Right lobe of liver (tissue), 6 donors: ENCODE data around the gene NGF. TPM values are rescaled to one million over a fixed set of nuclear protein-coding genes. Genes with fewer than 3 reads are reported as not detected.
A peak's percentile ranks its signal among the peaks of the same experiment; 100 is the strongest.

Experiments used
- ATAC-seq, 4 donors: fragments of 200-7000 bp; cut with Tn5 transposase; one replicate each; pipeline ENCODE4 v1.9.1; 2020; ENCODE audit warnings: mild to moderate bottlenecking in 4 of 4, moderate library complexity in 4 of 4
- DNase-seq, 3 donors: peaks; one replicate each; pipeline ENCODE4 v3.0.0-alpha.2; 2020
- H3K27ac ChIP-seq, 3 donors: fragments of 200-600 bp; one replicate each; pipeline ENCODE4 v1.8.0; 2022
- H3K27me3 ChIP-seq, 2 donors: fragments of 200-600 bp; one replicate each; pipeline ENCODE4 v1.8.0; 2022
- H3K36me3 ChIP-seq, 4 donors: fragments of 200-600 bp; sonication (generic) in 1 of 4; one replicate each; pipeline versions ENCODE4 v1.5.1 to v1.8.0; 2017 to 2022; ENCODE audit warnings: control low read depth in 1 of 4
- H3K4me1 ChIP-seq, 4 donors: fragments of 200-600 bp; sonication (generic) in 1 of 4; one replicate each; pipeline versions ENCODE4 v1.5.1 to v1.8.0; 2017 to 2022; ENCODE audit warnings: control low read depth in 1 of 4
- H3K4me3 ChIP-seq, 3 donors: fragments of 200-600 bp; one replicate each; pipeline ENCODE4 v1.8.0; 2022
- H3K9me3 ChIP-seq, 4 donors: fragments of 200-600 bp; sonication (generic) in 1 of 4; one replicate each; pipeline versions ENCODE4 v1.5.1 to v1.8.0; 2017 to 2022; ENCODE audit warnings: control low read depth in 1 of 4
- CTCF ChIP-seq, 4 donors: fragments of 200-600 bp in 3 of 4; fragments of 450-650 bp in 1 of 4; IDR thresholded peaks; one replicate each; pipeline versions ENCODE4 v1.5.1 to v1.8.0; 2016 to 2022; ENCODE audit warnings: antibody characterized with exemption in 4 of 4, mild to moderate bottlenecking in 2 of 4
- POLR2A ChIP-seq: fragments of 450-650 bp; IDR thresholded peaks from one replicate; pipeline ENCODE4 v1.6.1; 2017; ENCODE audit warnings: antibody characterized with exemption, mild to moderate bottlenecking
- WGBS: methylation state at CpG from one replicate; pipeline ENCODE4 v1.1.6; 2018; ENCODE audit warnings: low coverage, low lambda C conversion rate; ENCODE audit not compliant: insufficient coverage; ENCODE audit errors: missing lambda C conversion rate; 5-methylcytosine and 5-hydroxymethylcytosine counted together
- intact Hi-C, 2 donors: fragments of 100-400 bp; cut with DNase I; formaldehyde crosslinking; loops; one replicate each; pipeline versions ENCODE4 v1.11.2 to v1.14.1; 2022
- total RNA-seq, 6 experiments: library from RNA; depleted of rRNA in 2 of 6; stranded (reverse); fragments of >200 nt in 2 of 6; fragmentation: NEBNext Ultra II Directional in 3 of 6; extraction: Animal tissue kit (Norgen Biotek cat#: 25700) in 3 of 6; gene quantifications; one replicate each; pipeline versions ENCODE4 v1.1.0 to v1.2.4, GENCODE V29; 2016 to 2023
- donor health status: DM: no; HTN: yes; CAD: no.
- donor health status: DM: no; HTN: no; CAD: no.
- donor health status: DM: no; HTN: no; CAD: no.
- donor health status: DM: no; HTN: yes; CAD: no.
- donor health status: DM: no; HTN: yes; CAD: no.

The NGF gene
- total RNA-seq, 6 experiments from 2014 or later: 0.22 to 1.3 (median 0.49) TPM

GRCh38 chr1:115289940-115290339, 48.1 kb downstream of the NGF start:
- WGBS: 70% methylated on average over 1 of the region's 1 CpG
- Histone ChIP-seq H3K4me3 (no peak overlapping the region), H3K36me3 (no peaks in the 10 kb centered on the region), H3K9me3 (no peaks in the 10 kb centered on the region), H3K4me1 (no peaks in the 10 kb centered on the region), H3K27me3 (no peaks in the 10 kb centered on the region), H3K27ac (no peak overlapping the region)
- ATAC-seq (no peak), DNase-seq (no peak)
- no peak for TF ChIP-seq CTCF (IDR thresholded peaks at IDR 0.05)
- TF ChIP-seq POLR2A: no peak
- intact Hi-C loops: no loop called here

DNA sequence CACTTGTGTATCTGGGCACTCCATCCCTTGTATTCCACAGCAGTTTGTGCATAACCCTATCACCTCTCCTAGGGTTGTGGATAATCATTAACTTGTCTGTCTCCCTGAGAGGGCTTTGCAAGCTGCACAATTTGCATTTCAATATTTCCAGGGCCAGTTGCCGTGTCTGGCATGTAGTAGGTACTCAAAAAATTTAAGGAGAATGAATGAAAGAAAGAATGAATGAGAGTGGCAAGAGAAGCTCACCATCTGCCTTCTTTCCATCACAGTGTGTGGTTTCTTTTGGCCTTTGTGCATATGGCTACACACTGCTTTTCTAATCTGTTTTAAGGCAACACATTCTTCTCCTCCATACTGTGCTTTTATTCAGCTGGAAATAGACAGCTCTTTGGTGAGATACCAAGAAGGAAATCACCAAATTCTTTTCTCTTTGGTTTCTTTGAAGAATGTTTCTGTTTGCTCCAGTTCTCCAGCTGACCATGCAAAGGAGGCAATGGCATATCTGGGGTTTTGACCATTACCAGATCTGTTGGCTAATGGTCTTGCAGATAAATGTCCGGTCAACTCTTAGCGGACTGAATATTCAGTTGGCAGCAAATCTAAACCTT, 49.4 kb downstream of the NGF start:
- H3K36me3 ChIP-seq: no peaks in the 10 kb centered on the region
- intact Hi-C loops: no loop called here
- no peak for DNase-seq
- H3K9me3 ChIP-seq: no peaks in the 10 kb centered on the region
- 50% methylated on average over 3 of the region's 3 CpGs for WGBS
- H3K27ac ChIP-seq: no peak overlapping the region
- no peak overlapping the region for H3K4me3 ChIP-seq
- no peak for ATAC-seq
- no peaks in the 10 kb centered on the region for H3K4me1 ChIP-seq
- TF ChIP-seq POLR2A: no peak
- TF ChIP-seq CTCF (IDR thresholded peaks at IDR 0.05): no peak
- H3K27me3 ChIP-seq: no peaks in the 10 kb centered on the region

DNA sequence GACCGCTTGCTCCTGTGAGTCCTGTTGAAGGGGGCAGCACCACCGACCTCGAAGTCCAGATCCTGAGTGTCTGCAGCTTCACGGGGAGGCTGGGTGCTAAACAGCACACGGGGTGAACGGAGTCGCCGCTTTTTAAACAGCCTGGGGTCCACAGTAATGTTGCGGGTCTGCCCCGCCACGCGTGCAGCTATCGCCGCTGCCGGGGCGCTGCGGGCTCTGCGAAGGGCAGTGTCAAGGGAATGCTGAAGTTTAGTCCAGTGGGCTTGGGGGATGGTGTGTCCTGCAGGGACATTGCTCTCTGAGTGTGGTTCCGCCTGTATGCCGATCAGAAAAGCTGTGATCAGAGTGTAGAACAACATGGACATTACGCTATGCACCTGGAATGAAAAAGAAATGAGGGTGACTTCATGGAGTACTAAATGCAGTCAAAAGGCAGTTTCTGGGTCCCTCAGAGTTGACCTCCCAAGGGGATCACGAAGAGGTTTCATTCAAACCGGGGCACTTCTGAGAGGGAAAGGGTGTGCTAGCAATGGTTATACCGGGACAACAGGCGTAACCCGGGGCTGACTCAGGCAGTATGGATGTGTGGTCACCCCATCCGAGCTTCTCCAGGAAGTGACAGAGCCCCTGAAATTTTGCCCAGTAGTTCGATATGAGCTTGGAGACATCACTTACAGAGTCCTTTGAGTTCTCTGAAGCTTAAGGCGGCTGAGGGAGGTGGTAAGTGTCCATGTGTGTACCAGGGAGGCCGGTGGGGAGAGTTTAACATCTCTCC, 51.4 kb downstream of the NGF start:
- Histone ChIP-seq H3K36me3 (no peaks in the 10 kb centered on the region), H3K27me3 (no peaks in the 10 kb centered on the region), H3K9me3 (no peaks in the 10 kb centered on the region), H3K4me1 (no peaks in the 10 kb centered on the region), H3K27ac (no peak overlapping the region), H3K4me3 (no peak overlapping the region)
- intact Hi-C loops: no loop called here
- TF ChIP-seq POLR2A: no peak
- TF ChIP-seq CTCF (IDR thresholded peaks at IDR 0.05): no peak
- ATAC-seq (no peak), DNase-seq (no peak)
- 97% methylated on average over 14 of the region's 30 CpGs for WGBS

DNA sequence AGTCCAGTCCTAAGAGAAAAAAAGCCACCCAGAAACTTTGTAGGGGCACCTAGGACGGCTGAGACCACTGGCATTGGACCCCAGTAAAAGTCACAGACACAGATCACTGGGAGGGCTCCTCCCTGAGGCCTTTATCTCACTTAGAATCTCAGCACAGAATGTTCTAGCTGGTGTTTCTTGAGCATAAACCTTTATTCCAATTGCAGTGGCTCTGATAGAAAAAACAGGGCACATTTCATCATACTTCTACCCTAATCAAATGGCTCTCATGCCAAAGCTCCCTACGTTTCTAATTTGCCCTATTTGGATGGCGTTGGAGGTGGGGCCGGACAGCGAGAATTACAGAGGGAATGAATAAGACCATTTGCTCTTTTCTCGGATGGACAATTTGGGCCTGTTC, 53.8 kb downstream of the NGF start:
- Histone ChIP-seq H3K4me1 (no peaks in the 10 kb centered on the region), H3K4me3 (no peak overlapping the region), H3K27ac (peak overlapping the region in 1 of 3 donors; percentile 64), H3K27me3 (no peaks in the 10 kb centered on the region), H3K9me3 (no peaks in the 10 kb centered on the region), H3K36me3 (no peaks in the 10 kb centered on the region)
- intact Hi-C loops: no loop called here
- no peak for TF ChIP-seq POLR2A
- no peak for TF ChIP-seq CTCF (IDR thresholded peaks at IDR 0.05)
- no peak for ATAC-seq
- no peak for DNase-seq
- WGBS: 64% methylated on average over 6 of the region's 6 CpGs
